Suprapubic skin (tissue), 4 donors: ENCODE results near the gene PTX4. TPM values are rescaled to one million over a fixed set of nuclear protein-coding genes. Genes with fewer than 3 reads are reported as not detected.

Source experiments
- DNase-seq, 2 donors: peaks; one replicate each; pipeline ENCODE4 v3.0.0-alpha.2; 2019; ENCODE audit warnings: low spot score in 2 of 2
- H3K27ac ChIP-seq: fragments of 200-600 bp; sonication (generic); one replicate; pipeline ENCODE4 v1.5.1; 2019
- H3K27me3 ChIP-seq: fragments of 200-600 bp; sonication (generic); one replicate; pipeline ENCODE4 v1.5.1; 2019
- H3K36me3 ChIP-seq: fragments of 200-600 bp; sonication (generic); one replicate; pipeline ENCODE4 v1.5.1; 2019
- H3K4me1 ChIP-seq: fragments of 200-600 bp; sonication (generic); one replicate; pipeline ENCODE4 v1.5.1; 2019
- H3K4me3 ChIP-seq: fragments of 200-600 bp; sonication (generic); one replicate; pipeline ENCODE4 v1.5.1; 2019; ENCODE audit warnings: mild to moderate bottlenecking
- H3K9me3 ChIP-seq: fragments of 200-600 bp; sonication (generic); one replicate; pipeline ENCODE4 v1.5.1; 2019
- EP300 ChIP-seq: sonication (generic); formaldehyde crosslinking; IDR thresholded peaks from one replicate; pipeline ENCODE4 v1.6.1; 2017; ENCODE audit warnings: antibody characterized with exemption
- POLR2A ChIP-seq, 2 donors: fragments of 450-650 bp; IDR thresholded peaks; one replicate each; pipeline ENCODE4 v1.6.1; 2017; ENCODE audit warnings: antibody characterized with exemption in 2 of 2, mild to moderate bottlenecking in 2 of 2, moderate library complexity in 2 of 2
- POLR2AphosphoS5 ChIP-seq, 3 donors: sonication (generic); formaldehyde crosslinking; IDR thresholded peaks; one replicate each; pipeline ENCODE4 v1.6.1; 2017; ENCODE audit warnings: antibody characterized with exemption in 3 of 3
- WGBS: methylation state at CpG from one replicate; pipeline ENCODE4 v1.1.5; 2018; 5-methylcytosine and 5-hydroxymethylcytosine counted together
- total RNA-seq, 4 donors: library from RNA; depleted of rRNA; stranded (reverse); fragments of >200 nt; gene quantifications; one replicate each; pipeline ENCODE4 v1.1.0, GENCODE V29; 2016
- TF ChIP-seq, protein P1 (sequence below), 2 donors: fragments of 200-600 bp in 1 of 2; fragments of 450-650 bp in 1 of 2; sonication (generic) in 1 of 2; IDR thresholded peaks; one replicate each; pipeline ENCODE4 v1.5.1; 2016 to 2019; ENCODE audit warnings: antibody characterized with exemption in 2 of 2, mild to moderate bottlenecking in 1 of 2, moderate library complexity in 1 of 2

PTX4 gene
- total RNA-seq, 4 donors from 2014 or later: not detected

DNA sequence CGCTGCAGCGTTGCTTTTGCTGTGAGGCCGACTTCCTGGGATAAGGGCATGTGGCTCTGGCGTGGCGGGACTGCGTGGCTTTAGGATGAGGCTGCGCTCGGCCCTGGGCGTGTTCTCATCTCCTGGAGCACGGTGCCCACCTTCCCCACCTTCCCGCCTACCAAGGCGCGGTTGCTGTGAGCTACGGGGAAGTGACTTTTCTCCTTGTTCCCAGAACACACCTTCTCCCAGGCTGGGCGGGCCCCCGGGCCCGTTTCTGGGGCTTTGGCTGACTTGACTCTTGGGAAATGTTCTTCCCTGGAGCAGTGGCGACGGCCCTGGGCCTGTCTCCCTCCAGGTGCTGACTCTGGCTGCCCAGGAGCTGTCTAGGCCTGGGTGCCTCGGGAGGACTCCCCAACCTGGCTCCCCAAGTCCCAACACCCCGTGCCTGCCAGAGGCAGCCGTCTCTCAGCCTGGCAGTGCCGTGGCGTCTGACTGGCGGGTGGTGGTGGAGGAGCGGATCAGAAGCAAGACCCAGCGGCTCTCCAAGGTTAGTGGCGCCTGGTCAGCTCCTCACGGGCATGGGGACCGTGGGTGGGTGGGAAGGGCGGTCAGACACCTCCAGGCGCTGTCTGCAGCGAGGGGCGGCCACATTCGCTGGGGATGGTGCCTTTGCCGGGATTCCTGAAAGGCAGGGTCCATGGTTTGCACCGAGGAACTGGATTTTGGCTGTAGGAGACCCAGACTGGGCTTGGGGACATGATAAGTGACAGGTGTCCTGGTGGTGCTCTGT, 16.5 kb upstream of the PTX4 start:
- Histone ChIP-seq H3K4me3 (no peak overlapping the region), H3K9me3 (no peaks in the 10 kb centered on the region), H3K27me3 (no peaks in the 10 kb centered on the region), H3K27ac (no peak overlapping the region), H3K36me3 (peaks cover 66% of the 10 kb centered on the region), H3K4me1 (no peaks in the 10 kb centered on the region)
- TF ChIP-seq POLR2AphosphoS5 (IDR thresholded peaks at IDR 0.05) (no peak), POLR2A (IDR thresholded peaks at IDR 0.05) (no peak), EP300 (no peak)
- TF ChIP-seq, protein P1, sequence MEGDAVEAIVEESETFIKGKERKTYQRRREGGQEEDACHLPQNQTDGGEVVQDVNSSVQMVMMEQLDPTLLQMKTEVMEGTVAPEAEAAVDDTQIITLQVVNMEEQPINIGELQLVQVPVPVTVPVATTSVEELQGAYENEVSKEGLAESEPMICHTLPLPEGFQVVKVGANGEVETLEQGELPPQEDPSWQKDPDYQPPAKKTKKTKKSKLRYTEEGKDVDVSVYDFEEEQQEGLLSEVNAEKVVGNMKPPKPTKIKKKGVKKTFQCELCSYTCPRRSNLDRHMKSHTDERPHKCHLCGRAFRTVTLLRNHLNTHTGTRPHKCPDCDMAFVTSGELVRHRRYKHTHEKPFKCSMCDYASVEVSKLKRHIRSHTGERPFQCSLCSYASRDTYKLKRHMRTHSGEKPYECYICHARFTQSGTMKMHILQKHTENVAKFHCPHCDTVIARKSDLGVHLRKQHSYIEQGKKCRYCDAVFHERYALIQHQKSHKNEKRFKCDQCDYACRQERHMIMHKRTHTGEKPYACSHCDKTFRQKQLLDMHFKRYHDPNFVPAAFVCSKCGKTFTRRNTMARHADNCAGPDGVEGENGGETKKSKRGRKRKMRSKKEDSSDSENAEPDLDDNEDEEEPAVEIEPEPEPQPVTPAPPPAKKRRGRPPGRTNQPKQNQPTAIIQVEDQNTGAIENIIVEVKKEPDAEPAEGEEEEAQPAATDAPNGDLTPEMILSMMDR (IDR thresholded peaks at IDR 0.05): no peak
- WGBS: 93% methylated on average over 31 of the region's 37 CpGs
- no peak for DNase-seq

DNA sequence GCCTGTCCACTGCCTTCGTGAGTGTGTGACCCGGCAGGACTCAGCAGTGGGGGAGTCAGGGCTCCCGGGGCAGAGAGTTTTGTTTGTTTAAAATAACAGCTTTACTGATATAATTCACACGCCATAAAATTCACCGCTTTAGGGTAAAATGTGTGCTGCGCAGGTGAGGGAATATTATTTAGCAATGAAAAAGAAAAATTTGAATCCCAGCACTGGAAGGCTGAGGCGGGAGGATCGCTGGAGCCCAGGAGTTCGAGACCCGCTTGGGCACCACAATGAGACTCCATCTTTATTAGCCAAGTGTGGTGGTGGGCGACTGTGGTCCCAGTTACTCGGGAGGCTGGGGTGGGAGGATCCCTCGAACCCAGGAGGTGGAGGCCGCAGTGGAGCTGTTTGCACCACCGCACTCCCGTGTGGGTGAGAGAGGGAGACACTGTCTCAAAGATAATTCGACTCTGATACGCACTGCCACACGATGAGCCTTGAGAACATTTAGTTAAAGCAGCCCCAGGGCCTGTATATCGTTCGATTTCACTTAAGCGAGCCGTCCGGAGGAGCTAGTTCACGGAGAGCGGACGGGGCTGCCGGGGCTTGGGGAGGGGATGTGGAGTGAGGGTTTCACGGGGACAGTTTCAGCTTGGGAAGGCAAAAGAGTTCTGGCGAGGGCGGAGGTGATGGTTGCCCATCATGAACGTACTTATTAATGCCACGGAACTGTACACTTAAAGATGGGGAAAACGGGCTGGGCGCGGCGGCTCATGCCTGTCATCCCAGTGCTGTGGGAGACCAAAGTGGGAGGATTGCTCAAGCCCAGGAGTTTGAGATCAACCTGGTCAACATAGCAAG, 14.6 kb upstream of the PTX4 start:
- WGBS: 94% methylated on average over 37 of the region's 37 CpGs
- Histone ChIP-seq H3K27ac (no peak overlapping the region), H3K36me3 (peaks cover 75% of the 10 kb centered on the region), H3K4me1 (no peaks in the 10 kb centered on the region), H3K9me3 (no peaks in the 10 kb centered on the region), H3K27me3 (no peaks in the 10 kb centered on the region), H3K4me3 (no peak overlapping the region)
- TF ChIP-seq EP300 (no peak), POLR2A (IDR thresholded peaks at IDR 0.05) (no peak), POLR2AphosphoS5 (IDR thresholded peaks at IDR 0.05) (no peak)
- TF ChIP-seq, protein P1 (IDR thresholded peaks at IDR 0.05): no peak
- DNase-seq: no peak

DNA sequence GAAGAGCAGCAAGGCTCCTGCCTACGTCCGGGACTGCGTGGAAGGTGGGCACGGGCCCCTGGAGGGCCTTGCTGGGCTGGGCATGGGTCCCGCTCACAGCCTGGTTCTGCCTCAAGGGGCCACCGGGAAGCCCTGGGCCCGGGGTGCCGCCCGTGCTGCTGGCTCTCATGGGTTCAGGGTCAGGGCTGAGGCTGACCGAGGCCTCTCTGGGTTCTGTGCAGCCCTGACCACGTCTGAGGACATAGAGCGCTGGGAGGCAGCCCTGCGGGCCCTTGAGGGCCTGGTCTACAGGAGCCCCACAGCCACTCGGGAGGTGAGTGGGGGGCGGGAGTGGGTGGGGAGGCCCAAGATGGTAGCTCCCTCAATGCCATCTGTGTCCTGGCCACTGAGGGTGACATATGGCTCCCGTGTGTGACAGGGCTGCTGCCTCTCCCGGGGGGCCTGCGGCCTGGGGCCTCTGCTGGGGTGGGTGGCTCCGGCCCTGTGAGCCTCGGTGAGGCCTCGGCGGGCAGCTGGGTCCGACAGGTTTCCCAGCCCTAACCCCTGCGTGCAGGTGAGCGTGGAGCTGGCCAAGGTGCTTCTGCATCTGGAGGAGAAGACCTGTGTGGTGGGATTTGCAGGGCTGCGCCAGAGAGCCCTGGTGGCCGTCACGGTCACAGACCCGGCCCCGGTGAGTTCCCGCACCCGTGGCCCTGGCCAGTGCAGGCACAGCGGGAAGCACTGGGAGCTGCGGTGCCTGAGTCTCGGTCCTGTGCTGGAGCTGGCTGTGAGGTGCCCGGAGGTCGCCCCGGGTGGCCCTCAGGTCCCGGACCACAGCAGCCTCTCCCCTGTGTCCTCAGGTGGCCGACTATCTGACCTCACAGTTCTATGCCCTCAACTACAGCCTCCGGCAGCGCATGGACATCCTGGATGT, 13.6 kb upstream of the PTX4 start:
- Histone ChIP-seq H3K27ac (no peak overlapping the region), H3K4me1 (no peaks in the 10 kb centered on the region), H3K9me3 (no peaks in the 10 kb centered on the region), H3K4me3 (no peak overlapping the region), H3K27me3 (no peaks in the 10 kb centered on the region), H3K36me3 (peaks cover 83% of the 10 kb centered on the region)
- no peak for TF ChIP-seq POLR2AphosphoS5 (IDR thresholded peaks at IDR 0.05)
- TF ChIP-seq EP300: no peak
- no peak for TF ChIP-seq POLR2A (IDR thresholded peaks at IDR 0.05)
- TF ChIP-seq, protein P1 (IDR thresholded peaks at IDR 0.05): no peak
- no peak for DNase-seq
- no CpG with 5 or more reads among the region's 42 CpGs for WGBS

DNA sequence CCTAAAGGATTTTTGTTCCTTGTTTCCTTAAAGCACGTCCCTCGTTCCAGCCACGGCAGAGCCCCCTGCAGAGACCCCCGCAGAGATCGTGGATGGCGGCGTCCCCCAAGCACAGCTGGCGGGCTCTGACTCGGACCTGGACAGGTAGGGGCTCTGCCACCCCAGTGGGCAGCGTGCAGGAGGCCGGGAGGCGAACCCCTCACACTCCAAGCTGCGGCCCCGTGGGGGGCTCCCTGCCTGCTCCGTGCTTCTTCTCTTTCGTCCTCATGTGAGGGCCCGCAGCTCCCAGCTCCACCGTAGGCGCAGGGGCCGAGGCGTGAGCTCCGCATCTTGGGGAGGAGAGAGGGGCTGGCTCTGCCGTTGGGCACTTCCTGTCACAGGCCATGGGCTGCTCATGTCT, 12.9 kb upstream of the PTX4 start:
- H3K9me3 ChIP-seq: no peaks in the 10 kb centered on the region
- H3K4me3 ChIP-seq: no peak overlapping the region
- no peak for DNase-seq
- TF ChIP-seq, protein P1 (IDR thresholded peaks at IDR 0.05): no peak
- TF ChIP-seq EP300: no peak
- no peak for TF ChIP-seq POLR2A (IDR thresholded peaks at IDR 0.05)
- TF ChIP-seq POLR2AphosphoS5 (IDR thresholded peaks at IDR 0.05): no peak
- H3K27me3 ChIP-seq: no peaks in the 10 kb centered on the region
- 88% methylated on average over 9 of the region's 23 CpGs for WGBS
- H3K36me3 ChIP-seq: peaks cover 83% of the 10 kb centered on the region
- H3K27ac ChIP-seq: no peak overlapping the region
- no peaks in the 10 kb centered on the region for H3K4me1 ChIP-seq
